RWPE2 (cell line): ENCODE measurements around the gene ARMCX1.

Experiments used
- ATAC-seq: fragments of 200-7000 bp; cut with Tn5 transposase; 3 replicates; pipeline ENCODE4 v1.9.1; 2021; ENCODE audit warnings: low read depth
- DNase-seq: peaks from one replicate; pipeline ENCODE4 v3.0.0-alpha.2; 2020; ENCODE audit warnings: low spot score
- H3K27ac ChIP-seq: fragments of 450-650 bp; 2 replicates; pipeline ENCODE4 v1.5.1; 2017; ENCODE audit warnings: mild to moderate bottlenecking; ENCODE audit not compliant: poor library complexity, severe bottlenecking
- H3K27me3 ChIP-seq: fragments of 250-450 bp; sonication (Bioruptor Pico); 2 replicates; pipeline ENCODE4 v1.5.1; 2021; ENCODE audit warnings: mild to moderate bottlenecking, moderate library complexity; ENCODE audit not compliant: insufficient read depth, poor library complexity, severe bottlenecking
- H3K36me3 ChIP-seq: fragments of 250-450 bp; sonication (Bioruptor Pico); 2 replicates; pipeline ENCODE4 v1.5.1; 2020; ENCODE audit warnings: low read depth, mild to moderate bottlenecking, moderate library complexity
- H3K4me1 ChIP-seq: fragments of 250-450 bp; sonication (Bioruptor Pico); 2 replicates; pipeline ENCODE4 v1.5.1; 2021; ENCODE audit warnings: mild to moderate bottlenecking, moderate library complexity; ENCODE audit not compliant: insufficient read depth, poor library complexity, severe bottlenecking
- H3K4me3 ChIP-seq: fragments of 250-450 bp; sonication (Bioruptor Pico); 2 replicates; pipeline ENCODE4 v1.5.1; 2021; ENCODE audit warnings: mild to moderate bottlenecking, moderate library complexity; ENCODE audit not compliant: severe bottlenecking
- H3K9me3 ChIP-seq: fragments of 250-450 bp; sonication (Bioruptor Pico); 2 replicates; pipeline ENCODE4 v1.5.1; 2021; ENCODE audit warnings: mild to moderate bottlenecking, moderate library complexity; ENCODE audit not compliant: severe bottlenecking
- TF ChIP-seq, protein P1 (sequence below): fragments of 450-650 bp; IDR thresholded peaks from one replicate; pipeline ENCODE4 v1.5.1; 2017; ENCODE audit warnings: mild to moderate bottlenecking, moderate library complexity; ENCODE audit not compliant: poor library complexity, severe bottlenecking

The ARMCX1 gene

GRCh38 chrX:101539116-101539515 is 11.2 kb upstream of the ARMCX1 start:
- H3K4me3 ChIP-seq, result no peak overlapping the region
- ATAC-seq (no peak), DNase-seq (no peak)
- H3K27me3 ChIP-seq, result no peaks in the 10 kb centered on the region
- no peaks in the 10 kb centered on the region for H3K9me3 ChIP-seq
- no peak overlapping the region for H3K27ac ChIP-seq
- TF ChIP-seq, protein P1, sequence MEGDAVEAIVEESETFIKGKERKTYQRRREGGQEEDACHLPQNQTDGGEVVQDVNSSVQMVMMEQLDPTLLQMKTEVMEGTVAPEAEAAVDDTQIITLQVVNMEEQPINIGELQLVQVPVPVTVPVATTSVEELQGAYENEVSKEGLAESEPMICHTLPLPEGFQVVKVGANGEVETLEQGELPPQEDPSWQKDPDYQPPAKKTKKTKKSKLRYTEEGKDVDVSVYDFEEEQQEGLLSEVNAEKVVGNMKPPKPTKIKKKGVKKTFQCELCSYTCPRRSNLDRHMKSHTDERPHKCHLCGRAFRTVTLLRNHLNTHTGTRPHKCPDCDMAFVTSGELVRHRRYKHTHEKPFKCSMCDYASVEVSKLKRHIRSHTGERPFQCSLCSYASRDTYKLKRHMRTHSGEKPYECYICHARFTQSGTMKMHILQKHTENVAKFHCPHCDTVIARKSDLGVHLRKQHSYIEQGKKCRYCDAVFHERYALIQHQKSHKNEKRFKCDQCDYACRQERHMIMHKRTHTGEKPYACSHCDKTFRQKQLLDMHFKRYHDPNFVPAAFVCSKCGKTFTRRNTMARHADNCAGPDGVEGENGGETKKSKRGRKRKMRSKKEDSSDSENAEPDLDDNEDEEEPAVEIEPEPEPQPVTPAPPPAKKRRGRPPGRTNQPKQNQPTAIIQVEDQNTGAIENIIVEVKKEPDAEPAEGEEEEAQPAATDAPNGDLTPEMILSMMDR, result no peak
- H3K4me1 ChIP-seq, result no peaks in the 10 kb centered on the region
- H3K36me3 ChIP-seq, result no peaks in the 10 kb centered on the region

- no peaks in the 10 kb centered on the region for H3K4me1 ChIP-seq
- peak overlapping the region; percentile 20 for H3K27ac ChIP-seq
- ATAC-seq (peak; percentile 65), DNase-seq (no peak)
- H3K27me3 ChIP-seq, result no peaks in the 10 kb centered on the region
- H3K36me3 ChIP-seq, result no peaks in the 10 kb centered on the region
- H3K4me3 ChIP-seq, result peak overlapping the region; percentile 34
- no peaks in the 10 kb centered on the region for H3K9me3 ChIP-seq
- TF ChIP-seq, protein P1, result no peak
Measured at GRCh38 chrX:101550751-101551379, 518 bp downstream of the ARMCX1 start.

GRCh38 chrX:101551380-101551767 is 1.0 kb downstream of the ARMCX1 start:
- H3K9me3 ChIP-seq, result no peaks in the 10 kb centered on the region
- H3K27me3 ChIP-seq, result no peaks in the 10 kb centered on the region
- ATAC-seq (no peak), DNase-seq (no peak)
- H3K27ac ChIP-seq, result no peak overlapping the region
- H3K4me1 ChIP-seq, result no peaks in the 10 kb centered on the region
- TF ChIP-seq, protein P1, result no peak
- peak overlapping the region; percentile 34 for H3K4me3 ChIP-seq
- H3K36me3 ChIP-seq, result no peaks in the 10 kb centered on the region

- no peaks in the 10 kb centered on the region for H3K27me3 ChIP-seq
- no peaks in the 10 kb centered on the region for H3K9me3 ChIP-seq
- no peak for DNase-seq
- no peaks in the 10 kb centered on the region for H3K4me1 ChIP-seq
- H3K27ac ChIP-seq, result no peak overlapping the region
- no peak for ATAC-seq
- TF ChIP-seq, protein P1, result no peak
- no peaks in the 10 kb centered on the region for H3K36me3 ChIP-seq
- H3K4me3 ChIP-seq, result no peak overlapping the region
Measured at GRCh38 chrX:101552714-101553113, 2.4 kb downstream of the ARMCX1 start.

DNA sequence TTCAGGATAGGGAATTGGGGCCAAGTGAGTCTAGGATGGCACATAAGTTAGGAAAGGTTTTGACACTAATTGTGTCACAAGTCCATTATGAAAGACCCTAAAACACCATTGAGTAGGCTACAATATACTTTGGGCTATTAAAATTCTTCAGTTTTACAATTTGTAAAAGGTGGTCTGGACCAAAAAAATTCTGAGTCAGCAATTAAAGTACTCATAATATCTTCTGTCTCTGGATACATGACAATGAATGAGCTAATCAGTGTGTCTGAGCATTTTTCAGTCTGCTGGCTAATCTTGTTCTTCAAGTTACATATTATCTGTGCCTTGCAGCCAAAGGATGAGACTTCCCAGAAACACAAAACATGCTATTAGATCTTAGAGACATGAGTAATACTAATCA is 14.3 kb downstream of the ARMCX1 start:
- Histone ChIP-seq H3K36me3 (no peaks in the 10 kb centered on the region), H3K4me3 (no peak overlapping the region), H3K27me3 (no peaks in the 10 kb centered on the region), H3K9me3 (no peaks in the 10 kb centered on the region), H3K4me1 (no peaks in the 10 kb centered on the region), H3K27ac (no peak overlapping the region)
- DNase-seq (no peak), ATAC-seq (no peak)
- TF ChIP-seq, protein P1, result no peak
